ENCODE measurements around the gene ARID4B. TPM values are rescaled to one million over a fixed set of nuclear protein-coding genes. Genes with fewer than 3 reads are reported as not detected.

The ARID4B gene
- total RNA-seq, 4 donors from 2014 or later: 26.7 to 49.2 (median 39.1) TPM

GRCh38 chr1:235238558-235238957 lies 89.4 kb downstream of the ARID4B start:
- no peaks in the 10 kb centered on the region for H3K27me3 ChIP-seq
- WGBS, 2 donors (ENCODE audit: low coverage in 1 of 2): 86 to 93% methylated on average over 4 of the region's 4 CpGs
- no peaks in the 10 kb centered on the region for H3K4me1 ChIP-seq
- no peak overlapping the region for H3K4me3 ChIP-seq
- ATAC-seq: no peak
- H3K27ac ChIP-seq: no peak overlapping the region
- peaks cover 0 to 54% of the 10 kb centered on the region in 2 donors for H3K36me3 ChIP-seq
- no peaks in the 10 kb centered on the region for H3K9me3 ChIP-seq
- TF ChIP-seq CTCF (IDR thresholded peaks at IDR 0.05) (no peak), POLR2A (IDR thresholded peaks at IDR 0.05) (no peak), EP300 (IDR thresholded peaks at IDR 0.05) (no peak), POLR2AphosphoS5 (IDR thresholded peaks at IDR 0.05) (no peak)

GRCh38 chr1:235236128-235236527 lies 91.9 kb downstream of the ARID4B start:
- Histone ChIP-seq H3K27me3 (no peaks in the 10 kb centered on the region), H3K4me3 (no peak overlapping the region), H3K9me3 (no peaks in the 10 kb centered on the region), H3K27ac (no peak overlapping the region), H3K36me3 (peaks cover 0 to 75% of the 10 kb centered on the region in 2 donors), H3K4me1 (no peaks in the 10 kb centered on the region)
- 97 to 100% methylated on average over 5 of the region's 5 CpGs for WGBS, 2 donors (ENCODE audit: low coverage in 1 of 2)
- TF ChIP-seq POLR2A (IDR thresholded peaks at IDR 0.05) (no peak), CTCF (IDR thresholded peaks at IDR 0.05) (no peak), POLR2AphosphoS5 (IDR thresholded peaks at IDR 0.05) (no peak), EP300 (IDR thresholded peaks at IDR 0.05) (no peak)
- no peak for ATAC-seq

GRCh38 chr1:235229868-235230267 lies 98.1 kb downstream of the ARID4B start:
- Histone ChIP-seq H3K4me1 (no peaks in the 10 kb centered on the region), H3K36me3 (peaks cover 0 to 87% of the 10 kb centered on the region in 2 donors), H3K27me3 (no peaks in the 10 kb centered on the region), H3K4me3 (no peak overlapping the region), H3K9me3 (no peaks in the 10 kb centered on the region), H3K27ac (no peak overlapping the region)
- WGBS, 2 donors (ENCODE audit: low coverage in 1 of 2): 83% methylated on average over 2 of the region's 2 CpGs; no CpG with 5 or more reads in 1 of the 2 donors
- no peak for TF ChIP-seq CTCF (IDR thresholded peaks at IDR 0.05)
- no peak for TF ChIP-seq POLR2AphosphoS5 (IDR thresholded peaks at IDR 0.05)
- TF ChIP-seq EP300 (IDR thresholded peaks at IDR 0.05): no peak
- TF ChIP-seq POLR2A (IDR thresholded peaks at IDR 0.05): no peak
- ATAC-seq: no peak

- Histone ChIP-seq H3K9me3 (no peaks in the 10 kb centered on the region), H3K27me3 (no peaks in the 10 kb centered on the region), H3K36me3 (peaks cover 0 to 83% of the 10 kb centered on the region in 2 donors), H3K4me3 (no peak overlapping the region), H3K27ac (no peak overlapping the region), H3K4me1 (no peaks in the 10 kb centered on the region)
- no peak for ATAC-seq
- TF ChIP-seq POLR2AphosphoS5 (IDR thresholded peaks at IDR 0.05): no peak
- no peak for TF ChIP-seq POLR2A (IDR thresholded peaks at IDR 0.05)
- TF ChIP-seq EP300 (IDR thresholded peaks at IDR 0.05): no peak
- WGBS, 2 donors (ENCODE audit: low coverage in 1 of 2): 88 to 89% methylated on average over 1 of the region's 1 CpG
Measured at GRCh38 chr1:235227414-235227813, 100.6 kb downstream of the ARID4B start.

- H3K4me1 ChIP-seq: no peaks in the 10 kb centered on the region
- ATAC-seq: no peak
- no peaks in the 10 kb centered on the region for H3K27me3 ChIP-seq
- H3K9me3 ChIP-seq: no peaks in the 10 kb centered on the region
- H3K4me3 ChIP-seq: no peak overlapping the region
- 100% methylated on average over 1 of the region's 1 CpG; no CpG with 5 or more reads in 1 of the 2 donors for WGBS, 2 donors (ENCODE audit: low coverage in 1 of 2)
- no peak overlapping the region for H3K27ac ChIP-seq
- H3K36me3 ChIP-seq: peaks cover 0 to 83% of the 10 kb centered on the region in 2 donors
- TF ChIP-seq POLR2A (IDR thresholded peaks at IDR 0.05) (no peak), POLR2AphosphoS5 (IDR thresholded peaks at IDR 0.05) (no peak), CTCF (IDR thresholded peaks at IDR 0.05) (no peak), EP300 (IDR thresholded peaks at IDR 0.05) (no peak)
Measured at GRCh38 chr1:235226933-235227332, 101.0 kb downstream of the ARID4B start.

All from gastroesophageal sphincter (tissue), 4 donors.